Transverse colon (tissue), 4 donors: ENCODE data around the gene KCNA1. TPM values are rescaled to one million over a fixed set of nuclear protein-coding genes. Genes with fewer than 3 reads are reported as not detected.
A peak's percentile ranks its signal among the peaks of the same experiment; 100 is the strongest.

ENCODE experiments used
- DNase-seq: peaks from one replicate; pipeline ENCODE4 v3.0.0-alpha.2; 2019
- H3K27ac ChIP-seq, 4 donors: fragments of 200-600 bp; sonication (generic); 2 replicates each; pipeline ENCODE4 v1.5.1; 2016 to 2018; ENCODE audit warnings: inconsistent platforms in 4 of 4
- H3K27me3 ChIP-seq: fragments of 200-600 bp; sonication (generic); 2 replicates; pipeline ENCODE4 v1.5.1; 2017; ENCODE audit warnings: inconsistent platforms
- H3K36me3 ChIP-seq, 4 donors: fragments of 200-600 bp; sonication (generic); 2 replicates each; pipeline ENCODE4 v1.5.1; 2017 to 2019; ENCODE audit warnings: inconsistent platforms in 4 of 4
- H3K4me1 ChIP-seq, 4 donors: fragments of 200-600 bp; sonication (generic); 2 replicates each; pipeline ENCODE4 v1.5.1; 2017 to 2020; ENCODE audit warnings: inconsistent platforms in 4 of 4
- H3K4me3 ChIP-seq, 4 donors: fragments of 200-600 bp; sonication (generic); 1 replicate in 1 of 4; 2 replicates in 3 of 4; pipeline versions ENCODE4 v1.5.1 to v1.6.1; 2017 to 2019; ENCODE audit warnings: inconsistent platforms in 4 of 4
- H3K9me3 ChIP-seq, 2 donors: fragments of 200-600 bp; sonication (generic); 2 replicates each; pipeline ENCODE4 v1.5.1; 2017 to 2019; ENCODE audit warnings: inconsistent platforms in 2 of 2
- EP300 ChIP-seq: sonication (generic); formaldehyde crosslinking; IDR thresholded peaks from one replicate; pipeline ENCODE4 v1.6.1; 2017; ENCODE audit warnings: antibody characterized with exemption, low read depth
- POLR2A ChIP-seq: fragments of 450-650 bp; IDR thresholded peaks from one replicate; pipeline ENCODE4 v1.6.1; 2016; ENCODE audit warnings: antibody characterized with exemption, mild to moderate bottlenecking, moderate library complexity
- POLR2AphosphoS5 ChIP-seq, 3 donors: sonication (generic); formaldehyde crosslinking; IDR thresholded peaks; one replicate each; pipeline ENCODE4 v1.6.1; 2016; ENCODE audit warnings: antibody characterized with exemption in 3 of 3
- WGBS, 2 donors: methylation state at CpG; one replicate each; pipeline ENCODE4 v1.1.5; 2018; ENCODE audit warnings: low coverage in 1 of 2; 5-methylcytosine and 5-hydroxymethylcytosine counted together
- in situ Hi-C, 4 donors: fragments of 200-750 bp; cut with MboI; loops; one replicate each; pipeline versions ENCODE4 v1.15.0 to v1.15.1; 2017; ENCODE audit warnings: low sequenced_read_pairs in 3 of 4, low pct_ligation_motif_present in 1 of 4, low pct_unique_long_range_greater_than_20kb in 1 of 4
- intact Hi-C: fragments of 100-400 bp; cut with DNase I; formaldehyde crosslinking; loops from one replicate; pipeline ENCODE4 v1.15.1; 2023; ENCODE audit warnings: low total_unique reads
- total RNA-seq, 4 donors: library from RNA; depleted of rRNA; stranded (reverse); fragments of >200 nt; gene quantifications; one replicate each; pipeline ENCODE4 v1.1.0, GENCODE V29; 2016
- TF ChIP-seq, protein P1 (sequence below), 5 experiments: fragments of 200-600 bp in 3 of 5; fragments of 450-650 bp in 2 of 5; sonication (generic) in 3 of 5; IDR thresholded peaks; 1 replicate in 2 of 5; 2 replicates in 3 of 5; pipeline ENCODE4 v1.5.1; 2016 to 2017; ENCODE audit warnings: antibody characterized with exemption in 5 of 5, inconsistent platforms in 3 of 5, mild to moderate bottlenecking in 2 of 5, moderate library complexity in 1 of 5

The KCNA1 gene
- total RNA-seq, 4 donors from 2014 or later, result 0.32 to 0.75 (median 0.41) TPM; not detected in 1

DNA sequence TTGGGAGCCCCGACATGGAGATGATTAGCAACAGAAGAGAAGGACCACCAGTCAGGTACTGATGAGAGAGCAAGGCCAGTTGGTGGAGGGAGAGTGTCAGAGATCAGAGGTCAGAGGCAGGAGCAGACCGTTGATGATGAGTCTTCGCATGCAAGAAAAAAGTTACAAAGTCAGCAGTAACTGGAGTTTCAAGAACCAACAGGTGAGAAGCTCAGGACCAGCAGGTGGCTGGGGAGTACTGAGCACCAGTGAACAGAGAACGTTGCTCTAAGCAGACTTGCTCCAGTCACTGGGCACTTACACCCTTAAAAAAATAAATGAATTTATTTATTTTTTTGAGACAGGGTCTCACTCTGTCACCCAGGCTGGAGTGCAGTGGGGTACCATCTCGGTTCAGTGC lies 44.5 kb upstream of the KCNA1 start:
- WGBS, 2 donors, result 60 to 73% methylated on average over 1 to 5 of the region's 5 CpGs
- intact Hi-C loops (loop anchor here (10.0 kb wide), 1 partner anchor 50 kb away; no protein-coding TSS in a partner anchor), in situ Hi-C loops (no loop called here)

GRCh38 chr12:4866299-4866698 lies 43.4 kb upstream of the KCNA1 start:
- peaks cover 35% of the 10 kb centered on the region for H3K27me3 ChIP-seq
- DNase-seq, result no peak
- H3K4me1 ChIP-seq, result no peaks in the 10 kb centered on the region
- TF ChIP-seq EP300 (no peak), POLR2A (no peak), POLR2AphosphoS5 (IDR thresholded peaks at IDR 0.05) (peak; percentile 31 to 81 (median 46))
- in situ Hi-C loops, result no loop called here
- H3K36me3 ChIP-seq, result no peaks in the 10 kb centered on the region
- intact Hi-C loops, result loop anchor here (10.0 kb wide), 1 partner anchor 49 kb away; no protein-coding TSS in a partner anchor
- peak overlapping the region in 1 of 4 donors; percentile 38 for H3K27ac ChIP-seq
- WGBS, 2 donors, result 35% methylated on average over 9 of the region's 9 CpGs; no CpG with 5 or more reads in 1 of the 2 donors
- H3K9me3 ChIP-seq, result no peaks in the 10 kb centered on the region
- H3K4me3 ChIP-seq, result no peak overlapping the region

More for the DNA sequence above, 44.5 kb upstream of the KCNA1 start:
- H3K9me3 ChIP-seq, result no peaks in the 10 kb centered on the region
- peaks cover 33% of the 10 kb centered on the region for H3K27me3 ChIP-seq
- H3K36me3 ChIP-seq, result no peaks in the 10 kb centered on the region
- no peak overlapping the region for H3K4me3 ChIP-seq
- H3K4me1 ChIP-seq, result peaks cover 0 to 3% (median 0%) of the 10 kb centered on the region in 4 donors
- no peak overlapping the region for H3K27ac ChIP-seq
- TF ChIP-seq POLR2AphosphoS5 (IDR thresholded peaks at IDR 0.05), result no peak
- TF ChIP-seq, protein P1, sequence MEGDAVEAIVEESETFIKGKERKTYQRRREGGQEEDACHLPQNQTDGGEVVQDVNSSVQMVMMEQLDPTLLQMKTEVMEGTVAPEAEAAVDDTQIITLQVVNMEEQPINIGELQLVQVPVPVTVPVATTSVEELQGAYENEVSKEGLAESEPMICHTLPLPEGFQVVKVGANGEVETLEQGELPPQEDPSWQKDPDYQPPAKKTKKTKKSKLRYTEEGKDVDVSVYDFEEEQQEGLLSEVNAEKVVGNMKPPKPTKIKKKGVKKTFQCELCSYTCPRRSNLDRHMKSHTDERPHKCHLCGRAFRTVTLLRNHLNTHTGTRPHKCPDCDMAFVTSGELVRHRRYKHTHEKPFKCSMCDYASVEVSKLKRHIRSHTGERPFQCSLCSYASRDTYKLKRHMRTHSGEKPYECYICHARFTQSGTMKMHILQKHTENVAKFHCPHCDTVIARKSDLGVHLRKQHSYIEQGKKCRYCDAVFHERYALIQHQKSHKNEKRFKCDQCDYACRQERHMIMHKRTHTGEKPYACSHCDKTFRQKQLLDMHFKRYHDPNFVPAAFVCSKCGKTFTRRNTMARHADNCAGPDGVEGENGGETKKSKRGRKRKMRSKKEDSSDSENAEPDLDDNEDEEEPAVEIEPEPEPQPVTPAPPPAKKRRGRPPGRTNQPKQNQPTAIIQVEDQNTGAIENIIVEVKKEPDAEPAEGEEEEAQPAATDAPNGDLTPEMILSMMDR (IDR thresholded peaks at IDR 0.05), result no peak
- no peak for TF ChIP-seq EP300
- TF ChIP-seq POLR2A, result no peak
- no peak for DNase-seq

DNA sequence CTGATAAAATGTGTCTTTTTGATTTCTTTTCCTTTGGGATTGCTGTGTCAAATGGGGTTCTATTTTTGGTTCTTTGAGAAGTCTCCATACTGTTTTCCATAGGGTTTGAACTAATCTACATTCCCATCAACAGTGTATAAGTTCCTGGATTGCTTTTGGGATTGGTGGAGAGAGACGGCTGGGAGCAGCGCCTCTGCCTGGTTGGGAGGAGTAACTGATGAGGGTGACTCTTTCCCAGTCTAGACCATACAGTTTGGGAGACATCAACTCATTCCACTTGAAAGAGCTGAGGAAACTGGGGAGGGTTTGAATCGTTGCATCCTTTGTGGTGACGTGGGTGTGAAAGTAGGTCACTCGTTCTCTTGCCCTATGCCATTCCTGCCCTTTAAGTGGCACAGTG lies 42.3 kb upstream of the KCNA1 start:
- no peak for DNase-seq
- no peaks in the 10 kb centered on the region for H3K4me1 ChIP-seq
- in situ Hi-C loops, result no loop called here
- no peak overlapping the region for H3K4me3 ChIP-seq
- WGBS, 2 donors, result 80 to 93% methylated on average over 3 to 5 of the region's 5 CpGs
- no peaks in the 10 kb centered on the region for H3K36me3 ChIP-seq
- TF ChIP-seq EP300 (no peak), POLR2AphosphoS5 (IDR thresholded peaks at IDR 0.05) (no peak), POLR2A (no peak)
- TF ChIP-seq, protein P1 (IDR thresholded peaks at IDR 0.05), result no peak
- H3K9me3 ChIP-seq, result no peaks in the 10 kb centered on the region
- H3K27me3 ChIP-seq, result peaks cover 36% of the 10 kb centered on the region
- intact Hi-C loops, result loop anchor here (10.0 kb wide), 1 partner anchor 47 kb away; no protein-coding TSS in a partner anchor
- no peak overlapping the region for H3K27ac ChIP-seq

DNA sequence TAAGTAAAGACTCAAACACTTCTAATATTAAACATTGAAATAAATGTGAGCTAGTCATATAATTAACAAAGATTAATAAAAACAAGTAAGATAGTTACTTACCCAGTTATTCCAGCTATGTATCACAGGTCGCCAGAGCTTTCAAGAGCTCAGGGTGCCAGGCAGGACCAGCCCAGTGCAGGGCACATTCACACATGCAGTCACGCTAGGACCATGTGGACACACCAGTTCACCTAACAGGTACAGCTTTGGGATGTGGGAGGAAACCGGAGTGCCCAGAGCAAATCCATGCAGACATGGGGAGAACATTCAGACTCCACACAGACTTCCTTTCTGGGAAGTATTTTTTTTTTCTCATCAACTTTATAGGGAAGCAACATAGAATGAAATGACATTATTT lies 39.3 kb upstream of the KCNA1 start:
- Histone ChIP-seq H3K4me3 (no peak overlapping the region), H3K9me3 (no peaks in the 10 kb centered on the region), H3K27ac (no peak overlapping the region), H3K4me1 (no peaks in the 10 kb centered on the region), H3K36me3 (no peaks in the 10 kb centered on the region), H3K27me3 (peaks cover 33% of the 10 kb centered on the region)
- TF ChIP-seq POLR2A, result no peak
- no peak for TF ChIP-seq POLR2AphosphoS5 (IDR thresholded peaks at IDR 0.05)
- TF ChIP-seq, protein P1 (IDR thresholded peaks at IDR 0.05), result no peak
- TF ChIP-seq EP300, result no peak
- intact Hi-C loops (no loop called here), in situ Hi-C loops (no loop called here)
- 83 to 84% methylated on average over 2 to 3 of the region's 3 CpGs for WGBS, 2 donors
- DNase-seq, result no peak

DNA sequence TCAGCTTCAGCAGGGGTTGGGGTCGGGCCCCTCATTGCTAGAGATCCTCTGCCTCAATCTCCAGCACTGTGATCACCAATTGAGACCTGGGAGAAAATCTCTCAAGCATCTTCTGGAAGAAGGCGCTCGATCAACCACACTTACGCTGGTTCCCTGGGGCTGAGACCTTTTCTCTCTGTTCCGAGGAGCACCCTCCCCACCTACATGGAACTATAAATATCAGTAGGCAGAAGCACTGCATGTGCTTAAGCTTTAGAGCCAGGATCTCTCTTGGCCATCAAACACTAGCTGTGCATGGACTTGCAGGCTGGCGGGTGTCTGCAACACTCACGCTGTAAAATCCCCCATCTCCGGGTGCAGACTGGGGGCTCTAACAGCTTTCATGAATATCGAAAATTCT lies 38.2 kb upstream of the KCNA1 start:
- peaks cover 28% of the 10 kb centered on the region for H3K27me3 ChIP-seq
- in situ Hi-C loops, result no loop called here
- DNase-seq, result no peak
- no peak overlapping the region for H3K27ac ChIP-seq
- H3K4me3 ChIP-seq, result no peak overlapping the region
- TF ChIP-seq POLR2A (no peak), POLR2AphosphoS5 (IDR thresholded peaks at IDR 0.05) (no peak), EP300 (no peak)
- TF ChIP-seq, protein P1 (IDR thresholded peaks at IDR 0.05), result no peak
- H3K9me3 ChIP-seq, result no peaks in the 10 kb centered on the region
- H3K4me1 ChIP-seq, result no peaks in the 10 kb centered on the region
- H3K36me3 ChIP-seq, result no peaks in the 10 kb centered on the region
- intact Hi-C loops, result no loop called here
- 92 to 94% methylated on average over 2 to 9 of the region's 9 CpGs for WGBS, 2 donors
